HAP-1 (cell line): ENCODE measurements around the gene PRM3.

Experiments
- DNase-seq, 2 experiments: peaks; one replicate each; pipeline ENCODE4 v3.0.0-alpha.2; 2016 to 2020; ENCODE audit warnings: low spot score in 2 of 2
- H3K27me3 ChIP-seq: fragments of 250-450 bp; sonication (Bioruptor Pico); 2 replicates; pipeline ENCODE4 v1.5.1; 2020; ENCODE audit warnings: low read depth, mild to moderate bottlenecking, moderate library complexity
- H3K36me3 ChIP-seq: fragments of 250-450 bp; sonication (Bioruptor Pico); replicated peaks from 2 replicates; pipeline ENCODE4 v1.5.1; 2020; ENCODE audit warnings: mild to moderate bottlenecking
- H3K4me1 ChIP-seq: fragments of 250-450 bp; sonication (Bioruptor Pico); 2 replicates; pipeline ENCODE4 v1.5.1; 2020; ENCODE audit warnings: mild to moderate bottlenecking
- H3K4me3 ChIP-seq: fragments of 250-450 bp; sonication (Bioruptor Pico); 2 replicates; pipeline ENCODE4 v1.5.1; 2020; ENCODE audit warnings: mild to moderate bottlenecking, moderate library complexity
- H3K9me3 ChIP-seq: fragments of 250-450 bp; sonication (Bioruptor Pico); 2 replicates; pipeline ENCODE4 v1.5.1; 2020; ENCODE audit warnings: mild to moderate bottlenecking, moderate library complexity
- in situ Hi-C: fragments of 300-500 bp; cut with MboI; formaldehyde crosslinking; loops from 3 replicates; pipeline ENCODE4 v1.14.3; 2020; ENCODE audit warnings: low sequenced_read_pairs, inconsistent platforms, mixed read lengths

PRM3 gene

DNA sequence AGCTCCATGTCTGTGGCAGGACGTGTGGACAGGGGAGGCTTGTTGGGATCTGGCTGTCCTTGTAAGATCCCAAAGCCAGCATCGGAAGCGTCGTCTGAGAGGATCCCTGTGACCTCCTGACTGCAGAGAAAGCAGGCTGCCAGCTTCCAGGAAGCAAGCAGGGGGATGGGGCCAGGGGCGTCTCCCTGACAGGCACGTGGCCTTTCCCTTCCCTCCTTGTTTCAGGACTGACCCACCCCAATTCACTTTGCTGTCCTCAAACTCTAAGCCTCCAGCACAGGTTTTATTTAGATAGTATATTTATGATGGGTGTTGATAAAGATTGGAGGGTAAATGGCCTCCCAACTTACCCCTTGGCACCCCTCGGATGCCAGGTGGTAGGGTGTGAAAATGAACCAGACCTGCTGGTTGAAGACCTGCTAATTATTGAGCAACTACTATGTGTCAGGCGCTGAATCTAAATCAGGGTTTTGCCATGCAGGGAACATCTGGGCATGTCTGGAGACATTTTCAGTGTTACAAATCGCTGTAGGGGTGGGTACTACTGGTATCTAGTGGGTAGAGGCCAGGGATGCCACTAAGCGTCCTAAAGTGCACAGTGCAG lies 42.0 kb downstream of the PRM3 start:
- H3K27me3 ChIP-seq = no peaks in the 10 kb centered on the region
- H3K36me3 ChIP-seq = no peaks in the 10 kb centered on the region
- DNase-seq = no peak
- in situ Hi-C loops = no loop called here
- H3K9me3 ChIP-seq = no peaks in the 10 kb centered on the region
- H3K4me1 ChIP-seq = no peaks in the 10 kb centered on the region
- no peak overlapping the region for H3K4me3 ChIP-seq

DNA sequence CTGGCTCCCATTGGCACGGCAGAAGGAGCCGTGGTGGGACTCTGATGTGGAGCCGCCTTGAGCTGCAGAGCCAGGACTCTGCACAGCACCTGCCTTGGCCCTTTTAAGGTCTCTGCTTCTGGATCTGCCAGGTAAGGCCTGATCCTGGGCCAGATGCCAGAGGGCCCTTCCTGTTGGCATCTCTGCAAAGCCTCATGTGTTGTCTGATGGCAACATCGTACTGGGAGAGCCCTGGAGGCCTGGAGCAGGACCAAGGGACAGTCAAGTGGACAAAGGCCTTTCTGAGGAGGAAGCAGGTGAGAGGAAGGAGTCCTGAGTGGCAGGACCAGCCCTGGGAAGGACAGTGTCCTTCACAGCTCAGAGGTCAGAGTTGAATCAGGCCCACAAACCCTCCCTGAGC lies 43.5 kb downstream of the PRM3 start:
- in situ Hi-C loops = no loop called here
- H3K9me3 ChIP-seq = no peaks in the 10 kb centered on the region
- H3K36me3 ChIP-seq = no peaks in the 10 kb centered on the region
- DNase-seq = no peak
- H3K27me3 ChIP-seq = no peaks in the 10 kb centered on the region
- no peak overlapping the region for H3K4me3 ChIP-seq
- H3K4me1 ChIP-seq = no peaks in the 10 kb centered on the region

DNA sequence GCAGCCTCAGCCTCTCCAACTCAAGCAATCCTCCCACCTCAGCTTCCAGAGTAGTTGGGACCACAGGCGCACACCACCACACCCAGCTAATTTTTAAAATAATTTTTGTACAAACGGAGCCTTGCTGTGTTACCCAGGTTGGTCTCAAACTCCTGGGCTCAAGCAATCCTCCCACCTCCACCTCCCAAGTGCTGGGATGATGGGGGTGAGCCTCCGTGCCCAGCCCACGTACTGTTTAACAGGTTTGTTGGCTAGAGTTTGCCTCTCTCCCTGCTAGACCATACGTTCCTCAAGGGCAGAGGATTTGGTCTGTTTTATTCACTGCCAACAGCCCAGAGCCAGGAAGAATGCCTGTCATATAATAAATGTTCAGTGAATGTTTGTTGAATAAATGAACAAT lies 44.0 kb downstream of the PRM3 start:
- Histone ChIP-seq H3K36me3 (no peaks in the 10 kb centered on the region), H3K27me3 (no peaks in the 10 kb centered on the region), H3K9me3 (no peaks in the 10 kb centered on the region), H3K4me1 (no peaks in the 10 kb centered on the region), H3K4me3 (no peak overlapping the region)
- no peak for DNase-seq
- in situ Hi-C loops = no loop called here

DNA sequence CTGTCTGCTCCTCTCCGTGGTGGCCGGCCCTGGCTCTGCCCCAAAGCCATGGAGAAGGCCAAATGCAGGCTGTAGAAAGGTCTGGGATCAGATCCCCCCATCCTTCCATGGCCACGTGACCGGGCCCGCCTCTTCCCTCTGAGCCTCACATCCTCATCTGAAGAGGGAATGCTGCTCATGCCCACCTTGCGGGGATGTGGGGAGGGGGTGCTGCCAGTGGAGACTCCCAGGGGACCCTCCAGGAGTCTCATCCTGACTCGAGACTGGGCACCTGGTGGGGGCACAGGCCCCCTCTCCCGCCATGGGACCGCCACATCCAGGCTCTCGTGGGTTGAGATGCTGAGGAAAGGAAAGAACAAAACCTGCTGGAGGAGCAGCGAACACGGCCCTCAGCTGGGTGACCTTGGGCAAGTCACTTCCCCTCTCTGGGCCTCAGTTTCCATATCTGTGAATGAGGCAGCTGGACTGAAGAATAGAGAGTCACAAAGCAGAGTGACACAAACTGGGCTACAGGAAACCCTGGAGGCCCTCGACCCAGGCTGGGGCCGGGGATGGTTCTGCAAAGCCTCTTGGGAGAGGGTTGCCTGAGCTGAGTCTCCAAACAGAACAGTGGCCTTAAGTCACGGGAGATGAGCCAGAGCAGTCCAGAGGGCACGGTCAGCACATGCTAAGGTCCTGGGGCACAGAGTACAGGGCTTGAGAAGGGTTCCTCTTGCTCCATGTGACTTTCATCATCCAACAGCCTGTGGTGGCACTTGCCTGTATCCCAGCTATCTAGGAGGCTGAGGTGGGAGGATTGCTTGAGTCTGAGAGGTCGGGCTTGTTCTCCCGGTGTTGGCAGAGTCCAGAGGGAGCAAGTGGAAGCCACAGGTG lies 47.5 kb downstream of the PRM3 start:
- in situ Hi-C loops = no loop called here
- DNase-seq = no peak
- no peak overlapping the region for H3K4me3 ChIP-seq
- no peaks in the 10 kb centered on the region for H3K36me3 ChIP-seq
- no peaks in the 10 kb centered on the region for H3K9me3 ChIP-seq
- no peaks in the 10 kb centered on the region for H3K4me1 ChIP-seq
- no peaks in the 10 kb centered on the region for H3K27me3 ChIP-seq

DNA sequence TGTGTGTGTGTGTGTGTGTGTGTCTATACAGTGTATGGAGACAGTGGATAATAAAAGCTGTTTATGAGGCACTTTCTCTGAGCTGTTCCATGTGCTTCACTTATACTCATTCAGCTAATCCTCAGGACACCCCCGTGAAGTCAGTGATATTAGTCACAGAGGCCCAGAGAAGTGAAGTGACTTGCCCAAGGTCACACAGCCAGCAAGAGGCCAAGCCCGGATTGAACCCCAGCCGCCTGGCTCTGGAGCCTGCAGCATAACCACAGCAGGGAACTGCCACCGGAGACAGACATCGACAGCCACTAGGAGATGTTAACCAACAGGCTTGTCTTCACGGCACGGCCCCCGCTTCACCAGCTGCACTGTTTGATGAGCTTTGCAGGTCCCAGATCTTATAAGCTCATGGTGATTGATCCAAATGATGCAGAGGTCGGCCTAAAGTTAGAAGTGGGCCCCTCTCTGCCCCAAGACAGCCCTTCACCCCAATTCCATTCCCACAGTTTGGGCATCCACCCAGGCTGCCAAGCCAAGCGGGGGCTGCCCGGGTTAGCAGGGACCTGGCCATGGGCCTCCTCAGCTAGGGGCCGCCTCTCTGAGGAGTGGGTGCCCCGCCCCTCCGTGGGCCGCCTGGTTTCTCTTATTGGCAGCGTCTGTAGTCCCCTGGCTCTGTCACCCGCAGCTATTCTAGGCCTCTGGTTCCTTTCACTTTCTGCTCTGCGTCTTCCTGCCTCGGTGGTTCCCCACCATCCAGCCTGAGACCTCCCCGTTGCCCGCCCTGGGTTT lies 48.3 kb downstream of the PRM3 start:
- H3K4me3 ChIP-seq = no peak overlapping the region
- no peaks in the 10 kb centered on the region for H3K36me3 ChIP-seq
- no peaks in the 10 kb centered on the region for H3K4me1 ChIP-seq
- no peaks in the 10 kb centered on the region for H3K27me3 ChIP-seq
- no peak for DNase-seq
- in situ Hi-C loops = no loop called here
- H3K9me3 ChIP-seq = no peaks in the 10 kb centered on the region

DNA sequence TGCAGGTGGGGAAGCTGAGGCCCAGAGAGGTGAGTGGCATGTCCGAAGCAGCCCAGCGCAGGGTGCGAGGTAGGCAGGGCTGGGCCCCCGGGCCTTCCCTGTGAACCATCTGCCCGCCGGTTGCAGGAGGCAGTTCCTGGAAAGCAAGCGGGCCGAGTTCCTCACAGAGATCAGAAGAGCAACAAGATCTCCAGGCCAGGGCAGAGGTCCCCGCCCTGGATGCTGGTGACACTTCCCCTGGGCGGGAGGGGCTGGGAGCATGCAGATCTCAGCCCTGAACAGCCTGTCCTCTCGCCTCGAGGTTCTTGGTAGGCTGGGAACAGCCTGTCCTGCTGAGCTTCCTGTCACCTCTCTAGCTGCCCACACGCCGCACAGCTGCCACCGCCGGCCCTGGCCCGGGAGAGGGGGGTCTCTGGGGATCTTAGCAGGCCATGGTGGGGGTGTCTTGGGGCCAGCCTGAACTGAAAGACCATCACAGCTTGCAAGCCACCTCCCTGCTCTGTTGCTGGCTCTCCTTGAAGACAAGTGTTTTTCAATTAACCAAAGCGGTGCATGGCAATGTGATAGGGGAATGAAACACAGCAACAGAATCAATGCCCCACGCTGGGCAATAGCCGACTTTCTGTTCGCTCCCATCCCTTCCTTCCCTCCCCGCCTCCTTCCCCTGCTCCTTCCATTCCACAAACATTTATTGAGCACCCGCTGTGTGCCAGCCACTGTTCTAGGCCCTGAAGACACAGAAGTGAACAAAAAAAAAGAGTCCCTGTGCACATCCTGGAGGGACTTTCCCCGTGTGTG lies 49.1 kb downstream of the PRM3 start:
- in situ Hi-C loops = no loop called here
- no peak for DNase-seq

More for the DNA sequence above, 49.1 kb downstream of the PRM3 start:
- H3K27me3 ChIP-seq = no peaks in the 10 kb centered on the region
- H3K4me3 ChIP-seq = no peak overlapping the region
- no peaks in the 10 kb centered on the region; the same call in 1 of the 2 replicates for H3K9me3 ChIP-seq
- no peaks in the 10 kb centered on the region for H3K4me1 ChIP-seq
- no peaks in the 10 kb centered on the region for H3K36me3 ChIP-seq
